HepG2 (cell line): ENCODE results near the gene B4GALT7. TPM values are rescaled to one million over a fixed set of nuclear protein-coding genes. Genes with fewer than 3 reads are reported as not detected.

ENCODE experiments used
- AFF4 ChIP-seq: sonication (generic); formaldehyde crosslinking; IDR thresholded peaks from 2 replicates; pipeline ENCODE4 v1.4.0; 2020; ENCODE audit warnings: missing genetic modification reagents
- ATF2 ChIP-seq: sonication (generic); formaldehyde crosslinking; IDR thresholded peaks from 2 replicates; pipeline ENCODE4 v1.4.0; 2020; ENCODE audit warnings: missing genetic modification reagents
- ELF1 ChIP-seq: sonication (generic); formaldehyde crosslinking; IDR thresholded peaks from 2 replicates; pipeline ENCODE4 v1.4.0; 2020; ENCODE audit warnings: missing genetic modification reagents
- FOSL2 ChIP-seq: sonication (generic); formaldehyde crosslinking; IDR thresholded peaks from 2 replicates; pipeline ENCODE4 v1.4.0; 2020; ENCODE audit warnings: missing genetic modification reagents
- HIC2 ChIP-seq: sonication (generic); formaldehyde crosslinking; IDR thresholded peaks from 2 replicates; pipeline ENCODE4 v1.9.0; 2022; ENCODE audit warnings: low read depth, missing genetic modification reagents
- POLR2A ChIP-seq, 2 experiments: IDR thresholded peaks; 2 replicates each; pipeline ENCODE4 v1.6.1; 2011; ENCODE audit warnings: low read depth in 2 of 2, low read length in 2 of 2, mild to moderate bottlenecking in 1 of 2, moderate library complexity in 1 of 2; ENCODE audit not compliant: insufficient read depth in 1 of 2
- ZBTB25 ChIP-seq: IDR thresholded peaks from 2 replicates; pipeline ENCODE4 v1.6.1; 2018; ENCODE audit warnings: missing genetic modification reagents
- ZBTB43 ChIP-seq: sonication (generic); formaldehyde crosslinking; conservative IDR thresholded peaks from 2 replicates; pipeline ENCODE4 v1.4.0; 2020; ENCODE audit warnings: missing genetic modification reagents
- ZFP91 ChIP-seq: sonication (generic); formaldehyde crosslinking; IDR thresholded peaks from 2 replicates; pipeline ENCODE4 v1.9.0; 2022; ENCODE audit warnings: missing genetic modification reagents, mild to moderate bottlenecking, borderline replicate concordance
- ZNF143 ChIP-seq: sonication (generic); formaldehyde crosslinking; IDR thresholded peaks from 2 replicates; pipeline ENCODE4 v1.4.0; 2020; ENCODE audit warnings: missing genetic modification reagents
- ZNF253 ChIP-seq: sonication (generic); formaldehyde crosslinking; IDR thresholded peaks from 2 replicates; pipeline ENCODE4 v1.8.0; 2022; ENCODE audit warnings: mild to moderate bottlenecking, missing genetic modification reagents, borderline replicate concordance
- ZNF687 ChIP-seq: sonication (generic); formaldehyde crosslinking; IDR thresholded peaks from 2 replicates; pipeline ENCODE4 v1.5.1; 2020; ENCODE audit warnings: mild to moderate bottlenecking, missing genetic modification reagents, moderate library complexity
- polyA plus RNA-seq, 8 experiments: library from polyadenylated mRNA; depleted of rRNA in 3 of 8; stranded (reverse) in 7 of 8; unstranded in 1 of 8; fragments of >200 nt; fragmentation: Illumina TruSeq in 4 of 8; extraction: Trizol in 4 of 8; gene quantifications; 2 replicates each; pipeline versions ENCODE4 v1.2.1 to v1.2.3, GENCODE V29; 2011 to 2016; ENCODE audit warnings: low read depth in 4 of 8, missing spikeins in 1 of 8, mixed read lengths in 1 of 8; ENCODE audit not compliant: insufficient read depth in 1 of 8
- total RNA-seq, 5 experiments: library from RNA; depleted of rRNA; stranded (reverse); fragments of >200 nt; fragmentation: Illumina TruSeq; extraction: Trizol; gene quantifications; 2 replicates each; pipeline ENCODE4 v1.2.3, GENCODE V29; 2016; ENCODE audit warnings: low read depth in 1 of 5

B4GALT7 gene
- total and polyA plus RNA-seq, 2 of the 13 experiments (the other 11 are each of a cell fraction or from before 2014, with no cell fraction given), result 16.4 to 20.5 TPM

GRCh38 chr5:177552839-177553455 lies 47.0 kb upstream of the B4GALT7 start (continued):
- TF ChIP-seq AFF4 (CRISPR knock-in tag), result no peak
- no peak for TF ChIP-seq ATF2 (CRISPR knock-in tag)
- TF ChIP-seq FOSL2 (CRISPR knock-in tag), result 0 out of 2 replicates have a peak, but pooled peaks have one; percentile 16
- peak; percentile 68 for TF ChIP-seq ZNF687 (CRISPR knock-in tag)
- no peak for TF ChIP-seq ZBTB25 (CRISPR knock-in tag)
- no peak for TF ChIP-seq ZNF253 (CRISPR knock-in tag)
- no peak for TF ChIP-seq ELF1
- TF ChIP-seq HIC2 (CRISPR knock-in tag), result peak; percentile 57; the same call in 1 of the 2 replicates
- TF ChIP-seq ZFP91 (CRISPR knock-in tag), result 0 out of 2 replicates have a peak, but pooled peaks have one; percentile 30
- no peak for TF ChIP-seq ZBTB43
- no peak for TF ChIP-seq POLR2A (IDR thresholded peaks at IDR 0.05; ENCODE audit: insufficient read depth in 1 of 2, low read depth in 2 of 2, low read length in 2 of 2)
- 0 out of 2 replicates have a peak, but pooled peaks have one; percentile 18 for TF ChIP-seq ZNF143
